Lower leg skin (tissue), 3 donors: ENCODE measurements around the gene AQP12A.

Experiments used
- POLR2A ChIP-seq, 2 donors: fragments of 450-650 bp; IDR thresholded peaks; one replicate each; pipeline ENCODE4 v1.6.1; 2016 to 2017; ENCODE audit warnings: antibody characterized with exemption in 2 of 2, mild to moderate bottlenecking in 1 of 2, moderate library complexity in 1 of 2
- TF ChIP-seq, protein P1 (sequence below), 3 donors: fragments of 450-650 bp; IDR thresholded peaks; one replicate each; pipeline ENCODE4 v1.5.1; 2016; ENCODE audit warnings: antibody characterized with exemption in 3 of 3, mild to moderate bottlenecking in 3 of 3, moderate library complexity in 2 of 3

DNA sequence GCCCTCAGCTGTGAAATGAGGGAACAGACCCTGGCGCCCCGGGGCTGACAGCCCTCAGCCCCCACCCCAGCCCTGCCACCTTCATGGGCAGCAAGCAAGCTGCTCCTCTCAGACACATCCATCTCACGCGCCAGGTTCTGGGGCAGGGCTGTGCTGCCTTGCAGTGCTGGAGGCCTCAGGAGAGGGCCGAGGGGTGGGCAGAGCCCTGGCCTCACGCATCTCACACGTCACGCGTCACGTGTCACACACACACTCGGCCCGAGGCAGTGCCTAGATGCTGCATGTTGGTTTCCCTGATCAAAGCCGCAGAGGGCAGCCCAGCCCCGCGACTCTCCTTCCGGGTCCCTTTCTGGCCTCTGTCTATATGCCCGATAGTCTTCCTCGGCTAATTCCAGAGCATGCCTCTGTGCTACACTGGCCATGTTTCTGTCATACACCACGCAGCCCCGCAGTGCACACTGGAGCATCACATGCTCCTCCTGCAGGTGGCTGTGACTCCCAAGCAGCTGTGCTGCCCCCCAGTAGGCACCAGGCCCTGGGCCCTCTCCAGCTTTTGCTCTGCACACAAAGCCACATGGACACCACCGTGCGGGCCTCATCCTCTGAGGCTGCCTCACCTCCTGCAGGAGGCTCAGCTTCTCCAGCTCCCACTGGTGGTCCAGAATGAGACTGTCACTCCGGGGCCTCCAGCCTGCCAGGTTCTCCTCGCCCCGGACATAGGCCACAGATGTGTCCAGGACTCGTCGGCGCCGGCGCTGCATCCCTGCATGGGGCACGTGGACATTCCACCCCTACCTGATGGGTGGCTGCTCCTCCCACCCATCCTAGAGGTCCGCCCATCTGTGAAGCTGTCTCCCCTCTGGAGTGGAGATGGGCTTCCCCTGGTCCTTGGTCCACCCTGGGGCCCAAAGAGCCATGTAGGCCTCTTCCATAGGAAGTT, 31.4 kb downstream of the AQP12A start:
- TF ChIP-seq, protein P1, sequence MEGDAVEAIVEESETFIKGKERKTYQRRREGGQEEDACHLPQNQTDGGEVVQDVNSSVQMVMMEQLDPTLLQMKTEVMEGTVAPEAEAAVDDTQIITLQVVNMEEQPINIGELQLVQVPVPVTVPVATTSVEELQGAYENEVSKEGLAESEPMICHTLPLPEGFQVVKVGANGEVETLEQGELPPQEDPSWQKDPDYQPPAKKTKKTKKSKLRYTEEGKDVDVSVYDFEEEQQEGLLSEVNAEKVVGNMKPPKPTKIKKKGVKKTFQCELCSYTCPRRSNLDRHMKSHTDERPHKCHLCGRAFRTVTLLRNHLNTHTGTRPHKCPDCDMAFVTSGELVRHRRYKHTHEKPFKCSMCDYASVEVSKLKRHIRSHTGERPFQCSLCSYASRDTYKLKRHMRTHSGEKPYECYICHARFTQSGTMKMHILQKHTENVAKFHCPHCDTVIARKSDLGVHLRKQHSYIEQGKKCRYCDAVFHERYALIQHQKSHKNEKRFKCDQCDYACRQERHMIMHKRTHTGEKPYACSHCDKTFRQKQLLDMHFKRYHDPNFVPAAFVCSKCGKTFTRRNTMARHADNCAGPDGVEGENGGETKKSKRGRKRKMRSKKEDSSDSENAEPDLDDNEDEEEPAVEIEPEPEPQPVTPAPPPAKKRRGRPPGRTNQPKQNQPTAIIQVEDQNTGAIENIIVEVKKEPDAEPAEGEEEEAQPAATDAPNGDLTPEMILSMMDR (IDR thresholded peaks at IDR 0.05) = no peak
- no peak for TF ChIP-seq POLR2A (IDR thresholded peaks at IDR 0.05)
